HUES6 (cell line): ENCODE data around the gene HTR3C.

Experiments
- H3K27ac ChIP-seq: 2 replicates; pipeline ENCODE4 v1.7.0; 2013; ENCODE audit warnings: low read depth, mild to moderate bottlenecking, low read length, inconsistent platforms
- H3K27me3 ChIP-seq: 2 replicates; pipeline ENCODE4 v1.6.1; 2013; ENCODE audit warnings: low read length; ENCODE audit not compliant: control insufficient read depth, insufficient read depth
- H3K36me3 ChIP-seq: 2 replicates; pipeline ENCODE4 v1.6.1; 2013; ENCODE audit warnings: low read length; ENCODE audit not compliant: control insufficient read depth, insufficient read depth
- H3K4me1 ChIP-seq: 2 replicates; pipeline ENCODE4 v1.6.1; 2013; ENCODE audit warnings: low read length; ENCODE audit not compliant: control insufficient read depth, insufficient read depth
- H3K4me3 ChIP-seq: 2 replicates; pipeline ENCODE4 v1.5.1; 2013; ENCODE audit warnings: low read depth, low read length
- H3K9ac ChIP-seq: one replicate; pipeline ENCODE4 v1.6.1; 2013; ENCODE audit warnings: mild to moderate bottlenecking, low read length
- H3K9me3 ChIP-seq: 2 replicates; pipeline ENCODE4 v1.6.1; 2013; ENCODE audit warnings: low read depth, low read length; ENCODE audit not compliant: control insufficient read depth, insufficient read depth

HTR3C gene

GRCh38 chr3:184092199-184092598, 39.4 kb downstream of the HTR3C start:
- H3K9ac ChIP-seq = no peak overlapping the region
- no peaks in the 10 kb centered on the region for H3K36me3 ChIP-seq
- H3K4me1 ChIP-seq = no peaks in the 10 kb centered on the region
- no peak overlapping the region for H3K27ac ChIP-seq
- 0 out of 2 replicates have a peak, but pooled peaks cover 3% of the 10 kb centered on the region for H3K9me3 ChIP-seq
- H3K4me3 ChIP-seq = no peak overlapping the region
- no peaks in the 10 kb centered on the region for H3K27me3 ChIP-seq

DNA sequence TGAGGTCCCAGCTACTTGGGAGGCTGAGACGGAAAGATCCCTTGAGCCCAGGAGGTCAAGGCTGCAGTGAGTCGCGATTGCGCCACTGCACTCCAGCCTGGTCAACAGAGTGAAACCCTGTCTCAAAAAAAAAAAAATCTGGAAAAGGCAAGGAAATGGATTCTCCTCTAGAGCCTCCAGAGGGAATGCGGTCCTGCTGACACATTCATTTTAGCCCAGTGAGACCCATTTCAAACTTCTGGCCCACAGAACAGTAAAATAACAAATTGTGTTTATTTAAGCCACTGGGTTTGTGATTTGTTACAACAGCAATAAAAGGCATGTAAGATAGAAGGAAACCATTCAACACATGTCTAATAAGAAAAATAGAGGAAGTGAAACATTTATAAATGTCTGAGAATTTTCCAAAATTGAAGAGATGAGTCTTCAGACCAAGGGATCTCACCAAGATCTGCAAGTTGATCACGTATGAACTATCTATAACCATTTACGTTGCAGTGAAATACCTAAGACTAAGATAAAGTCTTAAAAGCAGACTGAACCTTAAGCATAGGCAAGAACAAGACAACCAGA, 44.0 kb downstream of the HTR3C start, which contains the start of gene HTR3E:
HTR3E (plus strand) TSS at position 254 of the 573 bp plus-strand sequence. CDS start 466 bp downstream, outside the sequence.
- no peaks in the 10 kb centered on the region; the same call in 1 of the 2 replicates for H3K27me3 ChIP-seq
- H3K9me3 ChIP-seq = 0 out of 2 replicates have a peak, but pooled peaks cover 3% of the 10 kb centered on the region
- H3K4me1 ChIP-seq = no peaks in the 10 kb centered on the region
- no peak within 1 kb of the TSS for H3K4me3 ChIP-seq
- no peak within 1 kb of the TSS for H3K27ac ChIP-seq
- no peak within 1 kb of the TSS for H3K9ac ChIP-seq
- no peaks in the 10 kb centered on the region for H3K36me3 ChIP-seq

DNA sequence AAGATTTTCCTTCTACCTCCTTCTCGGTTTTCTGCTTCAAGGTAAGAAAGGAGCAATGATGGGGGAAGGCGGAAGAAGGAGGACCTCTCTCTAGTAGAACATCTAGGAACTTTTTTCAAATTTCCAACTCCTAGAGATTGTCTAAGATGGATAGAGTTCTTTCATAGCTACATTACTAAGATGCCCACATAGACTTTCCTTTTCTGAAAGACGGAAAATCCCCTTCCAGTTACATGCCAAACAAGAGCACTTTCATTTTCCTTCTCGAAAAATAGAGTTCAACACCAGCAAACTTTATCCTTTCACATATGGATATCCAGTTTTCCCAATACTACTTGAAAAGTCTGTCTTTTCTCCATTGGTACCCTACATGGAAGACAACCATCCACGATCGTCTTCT, 44.7 kb downstream of the HTR3C start:
- Histone ChIP-seq H3K9ac (no peak overlapping the region), H3K27me3 (no peaks in the 10 kb centered on the region; the same call in 1 of the 2 replicates), H3K36me3 (no peaks in the 10 kb centered on the region), H3K9me3 (0 out of 2 replicates have a peak, but pooled peaks cover 3% of the 10 kb centered on the region), H3K4me1 (no peaks in the 10 kb centered on the region), H3K27ac (no peak overlapping the region), H3K4me3 (no peak overlapping the region)

DNA sequence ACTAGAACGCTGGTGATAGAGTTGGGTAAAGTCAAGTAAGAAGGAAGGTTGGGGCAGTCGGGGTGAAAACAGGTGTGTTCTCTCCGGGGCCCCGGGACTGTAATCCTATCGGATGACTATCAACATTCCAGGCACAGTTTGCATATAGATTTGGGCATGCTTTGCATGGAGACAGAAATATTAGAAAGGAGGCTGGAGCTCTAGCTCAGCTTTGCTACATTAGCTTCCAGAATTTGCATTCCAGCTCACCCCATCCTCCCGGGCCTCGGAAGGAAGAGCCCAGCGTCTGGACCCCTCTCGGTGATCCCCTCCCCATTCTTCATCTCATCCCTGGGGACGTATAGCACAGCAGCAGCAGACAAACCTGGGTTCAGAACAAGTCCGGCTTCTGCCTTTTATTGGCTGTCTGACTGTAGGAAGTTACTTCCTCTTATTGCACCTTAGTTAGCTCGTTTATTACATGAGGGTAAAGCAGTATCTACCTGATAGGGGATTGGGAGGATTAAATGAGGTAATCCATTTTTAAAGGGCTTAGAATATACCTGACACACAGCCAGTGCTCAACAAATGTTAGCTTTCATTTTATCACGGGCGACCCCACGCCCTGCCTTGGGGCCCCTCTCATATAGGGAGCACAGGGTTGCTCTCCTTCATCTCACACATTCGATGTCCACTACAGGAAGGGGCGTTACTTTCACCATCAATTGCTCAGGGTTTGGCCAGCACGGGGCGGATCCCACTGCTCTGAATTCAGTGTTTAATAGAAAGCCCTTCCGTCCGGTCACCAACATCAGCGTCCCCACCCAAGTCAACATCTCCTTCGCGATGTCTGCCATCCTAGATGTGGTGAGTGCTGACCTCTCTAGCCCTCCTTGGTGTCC, 47.2 kb downstream of the HTR3C start:
- Histone ChIP-seq H3K27ac (no peak overlapping the region), H3K9ac (no peak overlapping the region), H3K4me3 (no peak overlapping the region), H3K4me1 (no peaks in the 10 kb centered on the region), H3K36me3 (no peaks in the 10 kb centered on the region), H3K9me3 (no peaks in the 10 kb centered on the region), H3K27me3 (no peaks in the 10 kb centered on the region; the same call in 1 of the 2 replicates)
